Endodermal cell (in vitro differentiated cells): ENCODE data around the gene GOLGB1. TPM values are rescaled to one million over a fixed set of nuclear protein-coding genes. Genes with fewer than 3 reads are reported as not detected.

Source experiments
- DNase-seq: peaks from one replicate; pipeline ENCODE4 v3.0.0-alpha.2; 2017
- H3K27ac ChIP-seq: 2 replicates; pipeline ENCODE4 v1.5.1; 2013; ENCODE audit warnings: mild to moderate bottlenecking, low read depth, low read length, moderate library complexity
- H3K27me3 ChIP-seq: 2 replicates; pipeline ENCODE4 v1.6.1; 2013; ENCODE audit warnings: mild to moderate bottlenecking, low read length, moderate library complexity; ENCODE audit not compliant: insufficient read depth, control insufficient read depth, poor library complexity, severe bottlenecking
- H3K36me3 ChIP-seq: 2 replicates; pipeline ENCODE4 v1.7.0; 2013; ENCODE audit warnings: mild to moderate bottlenecking, low read length, moderate library complexity; ENCODE audit not compliant: control insufficient read depth, insufficient read depth
- H3K4me1 ChIP-seq: one replicate; pipeline ENCODE4 v1.7.0; 2013; ENCODE audit warnings: low read length; ENCODE audit not compliant: control insufficient read depth, insufficient read depth
- H3K4me3 ChIP-seq: 2 replicates; pipeline ENCODE4 v1.5.1; 2013; ENCODE audit warnings: mild to moderate bottlenecking, low read length, moderate library complexity
- H3K9ac ChIP-seq: 2 replicates; pipeline ENCODE4 v1.6.1; 2013; ENCODE audit warnings: mild to moderate bottlenecking, low read length, moderate library complexity; ENCODE audit not compliant: poor library complexity, severe bottlenecking; ENCODE audit errors: extremely low read depth
- H3K9me3 ChIP-seq: 2 replicates; pipeline ENCODE4 v1.6.1; 2013; ENCODE audit warnings: mild to moderate bottlenecking, low read length, moderate library complexity; ENCODE audit not compliant: control insufficient read depth
- H3K27ac Mint-ChIP-seq: 2 replicates; pipeline ENCODE4 v1.8.0; 2020; ENCODE audit warnings: mixed read lengths
- H3K27me3 Mint-ChIP-seq: 2 replicates; pipeline ENCODE4 v1.8.0; 2021; ENCODE audit warnings: mild to moderate bottlenecking, mixed read lengths; ENCODE audit not compliant: insufficient read depth
- H3K36me3 Mint-ChIP-seq: 2 replicates; pipeline ENCODE4 v1.8.0; 2020; ENCODE audit warnings: low read depth, mixed read lengths
- H3K4me1 Mint-ChIP-seq: 2 replicates; pipeline ENCODE4 v1.8.0; 2020; ENCODE audit warnings: mixed read lengths
- H3K4me3 Mint-ChIP-seq: 2 replicates; pipeline ENCODE4 v1.8.0; 2020; ENCODE audit warnings: mild to moderate bottlenecking, moderate library complexity, mixed read lengths
- H3K9me3 Mint-ChIP-seq: 2 replicates; pipeline ENCODE4 v1.8.0; 2020; ENCODE audit warnings: mild to moderate bottlenecking, mixed read lengths
- WGBS, 2 experiments: methylation state at CpG; one replicate each; pipeline versions ENCODE4 v1.1.5 to v1.1.7; 2013; ENCODE audit warnings: missing lambda C conversion rate in 2 of 2, mixed read lengths in 1 of 2; ENCODE audit not compliant: insufficient coverage in 1 of 2, insufficient read length in 1 of 2; 5-methylcytosine and 5-hydroxymethylcytosine counted together
- total RNA-seq, 2 donors: library from RNA; stranded (reverse); fragmentation: NEBNext Ultra II Directional in 1 of 2; extraction: Animal tissue kit (Norgen Biotek cat#: 25700) in 1 of 2; gene quantifications; 2 replicates in 1 of 2; 3 replicates in 1 of 2; pipeline ENCODE4 v1.2.1, GENCODE V29; 2021
- TF ChIP-seq, protein P1 (sequence below): fragments of 200-600 bp; sonication (generic); conservative IDR thresholded peaks from 2 replicates; pipeline ENCODE4 v1.5.0; 2021; ENCODE audit warnings: antibody characterized with exemption, mild to moderate bottlenecking

GOLGB1 gene
- total RNA-seq, 2 donors from 2014 or later: 47.8 to 53.0 TPM

GRCh38 chr3:121645054-121645453 is 104.5 kb downstream of the GOLGB1 start:
- TF ChIP-seq, protein P1, sequence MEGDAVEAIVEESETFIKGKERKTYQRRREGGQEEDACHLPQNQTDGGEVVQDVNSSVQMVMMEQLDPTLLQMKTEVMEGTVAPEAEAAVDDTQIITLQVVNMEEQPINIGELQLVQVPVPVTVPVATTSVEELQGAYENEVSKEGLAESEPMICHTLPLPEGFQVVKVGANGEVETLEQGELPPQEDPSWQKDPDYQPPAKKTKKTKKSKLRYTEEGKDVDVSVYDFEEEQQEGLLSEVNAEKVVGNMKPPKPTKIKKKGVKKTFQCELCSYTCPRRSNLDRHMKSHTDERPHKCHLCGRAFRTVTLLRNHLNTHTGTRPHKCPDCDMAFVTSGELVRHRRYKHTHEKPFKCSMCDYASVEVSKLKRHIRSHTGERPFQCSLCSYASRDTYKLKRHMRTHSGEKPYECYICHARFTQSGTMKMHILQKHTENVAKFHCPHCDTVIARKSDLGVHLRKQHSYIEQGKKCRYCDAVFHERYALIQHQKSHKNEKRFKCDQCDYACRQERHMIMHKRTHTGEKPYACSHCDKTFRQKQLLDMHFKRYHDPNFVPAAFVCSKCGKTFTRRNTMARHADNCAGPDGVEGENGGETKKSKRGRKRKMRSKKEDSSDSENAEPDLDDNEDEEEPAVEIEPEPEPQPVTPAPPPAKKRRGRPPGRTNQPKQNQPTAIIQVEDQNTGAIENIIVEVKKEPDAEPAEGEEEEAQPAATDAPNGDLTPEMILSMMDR: no peak
- no peaks in the 10 kb centered on the region for H3K9me3 ChIP-seq
- no peaks in the 10 kb centered on the region for H3K36me3 ChIP-seq
- H3K4me1 ChIP-seq: no peaks in the 10 kb centered on the region
- no peaks in the 10 kb centered on the region for H3K27me3 ChIP-seq
- Mint-ChIP-seq H3K9me3 (no peaks in the 10 kb centered on the region), H3K4me1 (no peaks in the 10 kb centered on the region), H3K27ac (no peak overlapping the region), H3K4me3 (no peak overlapping the region), H3K27me3 (no peaks in the 10 kb centered on the region), H3K36me3 (no peaks in the 10 kb centered on the region)
- H3K27ac ChIP-seq: no peak overlapping the region
- no peak overlapping the region for H3K4me3 ChIP-seq
- no peak for DNase-seq
- WGBS, 2 experiments: 95% methylated on average over 5 of the region's 5 CpGs; no CpG with 5 or more reads in 1 of the 2 experiments
- H3K9ac ChIP-seq: no peak overlapping the region

GRCh38 chr3:121642601-121643314 is 106.8 kb downstream of the GOLGB1 start:
- no peaks in the 10 kb centered on the region for H3K4me1 Mint-ChIP-seq
- H3K27ac Mint-ChIP-seq: no peak overlapping the region
- Histone ChIP-seq H3K4me1 (no peaks in the 10 kb centered on the region), H3K9ac (no peak overlapping the region), H3K9me3 (no peaks in the 10 kb centered on the region), H3K27ac (no peak overlapping the region), H3K27me3 (no peaks in the 10 kb centered on the region), H3K4me3 (no peak overlapping the region), H3K36me3 (no peaks in the 10 kb centered on the region)
- TF ChIP-seq, protein P1: no peak
- H3K36me3 Mint-ChIP-seq: no peaks in the 10 kb centered on the region
- H3K27me3 Mint-ChIP-seq: no peaks in the 10 kb centered on the region
- DNase-seq: no peak
- no peaks in the 10 kb centered on the region for H3K9me3 Mint-ChIP-seq
- no peak overlapping the region for H3K4me3 Mint-ChIP-seq
- 92 to 95% methylated on average over 6 to 9 of the region's 9 CpGs for WGBS, 2 experiments

- H3K9me3 ChIP-seq: no peaks in the 10 kb centered on the region
- H3K4me1 ChIP-seq: no peaks in the 10 kb centered on the region
- H3K4me1 Mint-ChIP-seq: no peaks in the 10 kb centered on the region
- no peaks in the 10 kb centered on the region for H3K9me3 Mint-ChIP-seq
- H3K4me3 ChIP-seq: no peak overlapping the region
- H3K27ac Mint-ChIP-seq: no peak overlapping the region
- WGBS, 2 experiments: 96 to 100% methylated on average over 2 of the region's 2 CpGs
- no peak overlapping the region for H3K4me3 Mint-ChIP-seq
- no peak for DNase-seq
- H3K36me3 ChIP-seq: no peaks in the 10 kb centered on the region
- no peaks in the 10 kb centered on the region for H3K27me3 Mint-ChIP-seq
- TF ChIP-seq, protein P1: no peak
- H3K36me3 Mint-ChIP-seq: no peaks in the 10 kb centered on the region
- H3K27me3 ChIP-seq: no peaks in the 10 kb centered on the region
- H3K9ac ChIP-seq: no peak overlapping the region
- no peak overlapping the region for H3K27ac ChIP-seq
Observed at GRCh38 chr3:121641127-121641526, 108.4 kb downstream of the GOLGB1 start.
